ENCODE data around the gene CIAO1. TPM values are rescaled to one million over a fixed set of nuclear protein-coding genes. Genes with fewer than 3 reads are reported as not detected.

Gene CIAO1
- total and polyA plus RNA-seq, 2 of the 8 experiments (the other 6 are each of a cell fraction or from before 2014, with no cell fraction given): 63.7 to 99.2 TPM

DNA sequence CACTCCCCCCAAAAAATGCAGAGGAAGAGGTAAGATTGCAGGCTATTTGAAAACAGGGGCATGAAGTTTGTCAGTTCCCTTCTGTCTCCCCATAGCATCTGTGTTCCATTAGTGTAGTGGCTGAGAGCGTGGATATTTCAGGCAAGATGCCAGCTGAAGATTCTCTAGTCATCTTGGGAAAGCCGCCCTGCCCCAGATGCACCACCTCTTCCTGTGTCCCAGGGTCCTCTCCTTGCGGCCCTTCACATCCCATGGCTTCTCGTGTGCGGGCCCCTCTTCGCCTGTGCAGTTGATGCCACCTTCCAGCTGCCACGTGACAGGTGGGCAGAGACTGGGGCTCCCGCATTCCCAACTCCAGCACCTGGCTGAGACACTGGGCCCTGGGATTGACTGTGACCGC lies 16.4 kb upstream of the CIAO1 start:
- H3K23me2 ChIP-seq (ENCODE audit: low read depth, low read length): no peaks in the 10 kb centered on the region
- H2BK15ac ChIP-seq (ENCODE audit: low read length): no peak overlapping the region
- no peak overlapping the region for H3K4me3 ChIP-seq (ENCODE audit: extremely low read depth in 1 of 4, insufficient read depth in 2 of 4, low read depth in 3 of 4, low read length in 4 of 4)
- no peak overlapping the region for H2BK12ac ChIP-seq (ENCODE audit: low read depth, low read length)
- H4K20me1 ChIP-seq (replicated peaks in 1 of 2; ENCODE audit: control insufficient read depth in 1 of 2, insufficient read depth in 2 of 2, low read length in 2 of 2): peaks cover 1 to 3% of the 10 kb centered on the region in 2 experiments
- no peak overlapping the region for H3K4ac ChIP-seq (replicated peaks; ENCODE audit: insufficient read length, low read depth, low read length)
- H3K27ac ChIP-seq (ENCODE audit: low read depth, low read length): no peak overlapping the region
- H4K91ac ChIP-seq (replicated peaks; ENCODE audit: insufficient read length, low read length): no peak overlapping the region
- H2AFZ ChIP-seq (ENCODE audit: low read length): no peak overlapping the region
- H3K9ac ChIP-seq (replicated peaks in 1 of 4; ENCODE audit: extremely low read depth in 1 of 4, low read depth in 3 of 4, low read length in 3 of 4): no peak overlapping the region
- DNase-seq (ENCODE audit: low read depth in 1 of 2, low spot score in 2 of 2): no peak
- H3K27me3 ChIP-seq (replicated peaks in 1 of 4; ENCODE audit: control insufficient read depth in 3 of 4, extremely low read depth in 1 of 4, insufficient read depth in 3 of 4, low read length in 3 of 4): no peaks in the 10 kb centered on the region
- H3K23ac ChIP-seq (ENCODE audit: insufficient read length): no peak overlapping the region
- peaks cover 3 to 11% (median 5%) of the 10 kb centered on the region in 4 experiments; a peak in 5 of 8 replicates for H3K36me3 ChIP-seq (ENCODE audit: control insufficient read depth in 2 of 4, insufficient read depth in 4 of 4, low read length in 3 of 4)
- no peak overlapping the region for H3K14ac ChIP-seq (ENCODE audit: insufficient read length)
- H3K9me3 ChIP-seq (ENCODE audit: insufficient read depth in 2 of 2, low read depth in 1 of 2, low read length in 1 of 2): no peaks in the 10 kb centered on the region
- TF ChIP-seq SP2 (IDR thresholded peaks at IDR 0.05; ENCODE audit: low read length) (no peak), CHD1 (IDR thresholded peaks at IDR 0.05; ENCODE audit: low read depth, low read length) (no peak), SIRT6 (IDR thresholded peaks at IDR 0.05; ENCODE audit: low read length) (no peak), ASH2L (IDR thresholded peaks at IDR 0.05; ENCODE audit: low read length) (no peak), FOSL1 (IDR thresholded peaks at IDR 0.05; ENCODE audit: insufficient read depth, low read depth, low read length) (no peak), KDM4A (IDR thresholded peaks at IDR 0.05; ENCODE audit: low read depth, low read length, severe bottlenecking) (no peak), BCL11A (IDR thresholded peaks at IDR 0.05; ENCODE audit: low read depth in 2 of 2, low read length in 2 of 2) (no peak), BRCA1 (IDR thresholded peaks at IDR 0.05; ENCODE audit: low read depth, low read length) (no peak), CBX8 (IDR thresholded peaks at IDR 0.05; ENCODE audit: borderline replicate concordance, low read depth, low read length) (no peak), EGR1 (IDR thresholded peaks at IDR 0.05; ENCODE audit: borderline replicate concordance, low read depth, low read length) (no peak), BACH1 (IDR thresholded peaks at IDR 0.05; ENCODE audit: low read length) (no peak), RBBP5 (IDR thresholded peaks at IDR 0.05; ENCODE audit: borderline replicate concordance, low read depth, low read length) (no peak)
- TF ChIP-seq, protein P1, sequence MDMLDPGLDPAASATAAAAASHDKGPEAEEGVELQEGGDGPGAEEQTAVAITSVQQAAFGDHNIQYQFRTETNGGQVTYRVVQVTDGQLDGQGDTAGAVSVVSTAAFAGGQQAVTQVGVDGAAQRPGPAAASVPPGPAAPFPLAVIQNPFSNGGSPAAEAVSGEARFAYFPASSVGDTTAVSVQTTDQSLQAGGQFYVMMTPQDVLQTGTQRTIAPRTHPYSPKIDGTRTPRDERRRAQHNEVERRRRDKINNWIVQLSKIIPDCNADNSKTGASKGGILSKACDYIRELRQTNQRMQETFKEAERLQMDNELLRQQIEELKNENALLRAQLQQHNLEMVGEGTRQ (IDR thresholded peaks at IDR 0.05; ENCODE audit: low read length): no peak
- WGBS, 2 experiments (ENCODE audit: extremely low coverage in 1 of 2, insufficient coverage in 1 of 2, insufficient read length in 1 of 2, insufficient replicate concordance in 2 of 2, low coverage in 1 of 2, low lambda C conversion rate in 2 of 2, missing lambda C conversion rate in 1 of 2): 86% methylated on average over 9 of the region's 9 CpGs; no CpG with 5 or more reads in 1 of the 2 experiments
- no peaks in the 10 kb centered on the region for H3K4me1 ChIP-seq (replicated peaks in 1 of 4; ENCODE audit: control insufficient read depth in 3 of 4, insufficient read depth in 4 of 4, low read length in 3 of 4)
- no peak overlapping the region for H3K4me2 ChIP-seq (ENCODE audit: insufficient read depth in 1 of 2, low read depth in 2 of 2, low read length in 2 of 2)
- no peak overlapping the region for H3K18ac ChIP-seq (ENCODE audit: extremely low read depth, low read length)
- no peaks in the 10 kb centered on the region for H3K79me2 ChIP-seq (ENCODE audit: control insufficient read depth in 1 of 2, insufficient read depth in 2 of 2, low read length in 2 of 2)
- no peak overlapping the region for H2BK20ac ChIP-seq (ENCODE audit: low read length)
- POLR2A ChIA-PET (ENCODE audit: partially characterized antibody): interaction anchor here (0.9 to 4.3 kb wide), 3 partner anchors 11 to 47 kb away, joined by 4 to 16 read pairs (median 6); no protein-coding TSS in a partner anchor
- no peak overlapping the region for H2AK5ac ChIP-seq (ENCODE audit: low read depth, low read length)
- no peak overlapping the region for H3K56ac ChIP-seq (replicated peaks; ENCODE audit: insufficient read length, low read depth, low read length)
- CTCF ChIA-PET (ENCODE audit: partially characterized antibody): interaction anchor here (0.9 to 1.1 kb wide), 2 partner anchors 8 to 11 kb away, joined by 3 read pairs; no protein-coding TSS in a partner anchor
- FAIRE-seq: no peak
- H2BK5ac ChIP-seq (ENCODE audit: low read depth, low read length): no peak overlapping the region
- H2BK120ac ChIP-seq (replicated peaks; ENCODE audit: low read depth, low read length): no peak overlapping the region
- H4K8ac ChIP-seq (ENCODE audit: extremely low read depth, insufficient read depth, low read length): no peak overlapping the region; the same call in 1 of the 2 replicates
- H4K5ac ChIP-seq (ENCODE audit: insufficient read length, low read depth, low read length): no peak overlapping the region
- H3K79me1 ChIP-seq (ENCODE audit: low read depth, low read length): peaks cover 2% of the 10 kb centered on the region; the same call in 1 of the 2 replicates

Measured in H1 (cell line).